Endothelial cell (in vitro differentiated cells): ENCODE measurements around the gene BACH2. TPM values are rescaled to one million over a fixed set of nuclear protein-coding genes. Genes with fewer than 3 reads are reported as not detected.

Experiments
- DNase-seq: peaks from one replicate; pipeline ENCODE4 v3.0.0; 2021; ENCODE audit warnings: low spot score
- H3K27ac Mint-ChIP-seq: one replicate; pipeline ENCODE4 v1.8.0; 2021; ENCODE audit warnings: mixed read lengths, inconsistent platforms; ENCODE audit not compliant: unreplicated experiment
- H3K27me3 Mint-ChIP-seq: one replicate; pipeline ENCODE4 v1.8.0; 2021; ENCODE audit warnings: mild to moderate bottlenecking, moderate library complexity, mixed read lengths, inconsistent platforms; ENCODE audit not compliant: unreplicated experiment
- H3K36me3 Mint-ChIP-seq: one replicate; pipeline ENCODE4 v1.8.0; 2021; ENCODE audit warnings: mild to moderate bottlenecking, low read depth, mixed read lengths, inconsistent platforms; ENCODE audit not compliant: unreplicated experiment
- H3K4me1 Mint-ChIP-seq: one replicate; pipeline ENCODE4 v1.8.0; 2021; ENCODE audit warnings: mild to moderate bottlenecking, mixed read lengths, inconsistent platforms; ENCODE audit not compliant: unreplicated experiment
- H3K4me3 Mint-ChIP-seq: one replicate; pipeline ENCODE4 v1.8.0; 2021; ENCODE audit warnings: mild to moderate bottlenecking, mixed read lengths, inconsistent platforms; ENCODE audit not compliant: unreplicated experiment
- H3K9me3 Mint-ChIP-seq: one replicate; pipeline ENCODE4 v1.8.0; 2021; ENCODE audit warnings: mixed read lengths, inconsistent platforms; ENCODE audit not compliant: unreplicated experiment
- CTCF ChIP-seq: fragments of 200-600 bp; sonication (generic); IDR thresholded peaks from one replicate; pipeline ENCODE4 v1.5.0; 2021; ENCODE audit warnings: antibody characterized with exemption; ENCODE audit not compliant: unreplicated experiment
- total RNA-seq: library from RNA; stranded (reverse); fragmentation: NEBNext Ultra II Directional; extraction: Animal tissue kit (Norgen Biotek cat#: 25700); gene quantifications from one replicate; pipeline ENCODE4 v1.2.1, GENCODE V29; 2021; ENCODE audit not compliant: unreplicated experiment

The BACH2 gene
- total RNA-seq, 1 donor from 2014 or later: 3.9 TPM

- Mint-ChIP-seq H3K27me3 (peaks cover 6% of the 10 kb centered on the region), H3K27ac (no peak overlapping the region), H3K4me3 (no peak overlapping the region), H3K9me3 (no peaks in the 10 kb centered on the region), H3K4me1 (no peaks in the 10 kb centered on the region), H3K36me3 (no peaks in the 10 kb centered on the region)
- no peak for TF ChIP-seq CTCF
- no peak for DNase-seq
Observed at GRCh38 chr6:90311569-90311968, 14.9 kb upstream of the BACH2 start.

GRCh38 chr6:90305800-90306448, 9.3 kb upstream of the BACH2 start:
- DNase-seq: no peak
- H3K27ac Mint-ChIP-seq: no peak overlapping the region
- H3K4me3 Mint-ChIP-seq: no peak overlapping the region
- no peaks in the 10 kb centered on the region for H3K36me3 Mint-ChIP-seq
- H3K27me3 Mint-ChIP-seq: peaks cover 2% of the 10 kb centered on the region
- peaks cover 4% of the 10 kb centered on the region for H3K4me1 Mint-ChIP-seq
- no peaks in the 10 kb centered on the region for H3K9me3 Mint-ChIP-seq
- no peak for TF ChIP-seq CTCF

- Mint-ChIP-seq H3K27me3 (peaks cover 2% of the 10 kb centered on the region), H3K4me1 (peaks cover 4% of the 10 kb centered on the region), H3K9me3 (no peaks in the 10 kb centered on the region)
Observed at GRCh38 chr6:90304308-90304707, 7.7 kb upstream of the BACH2 start.

GRCh38 chr6:90303039-90303438, 6.4 kb upstream of the BACH2 start:
- no peak for DNase-seq
- H3K27me3 Mint-ChIP-seq: peaks cover 6% of the 10 kb centered on the region
- TF ChIP-seq CTCF: no peak
- no peak overlapping the region for H3K27ac Mint-ChIP-seq
- H3K9me3 Mint-ChIP-seq: no peaks in the 10 kb centered on the region
- no peak overlapping the region for H3K4me3 Mint-ChIP-seq
- H3K4me1 Mint-ChIP-seq: peaks cover 4% of the 10 kb centered on the region
- no peaks in the 10 kb centered on the region for H3K36me3 Mint-ChIP-seq

More at GRCh38 chr6:90304308-90304707, 7.7 kb upstream of the BACH2 start:
- no peak for DNase-seq
- Mint-ChIP-seq H3K27ac (no peak overlapping the region), H3K4me3 (no peak overlapping the region), H3K36me3 (no peaks in the 10 kb centered on the region)
- TF ChIP-seq CTCF: no peak

GRCh38 chr6:90302320-90302719, 5.7 kb upstream of the BACH2 start:
- Mint-ChIP-seq H3K36me3 (peaks cover 5% of the 10 kb centered on the region), H3K27ac (no peak overlapping the region), H3K4me1 (peaks cover 7% of the 10 kb centered on the region), H3K4me3 (no peak overlapping the region), H3K27me3 (peaks cover 12% of the 10 kb centered on the region), H3K9me3 (no peaks in the 10 kb centered on the region)
- no peak for TF ChIP-seq CTCF
- DNase-seq: no peak
